HCT116 (cell line): Measurements from ENCODE around the gene KRT74.

ENCODE experiments used
- CTCF ChIP-seq, 3 experiments: fragments of 200-600 bp in 1 of 3; sonication (generic) in 1 of 3; IDR thresholded peaks in 2 of 3; conservative IDR thresholded peaks in 1 of 3; 2 replicates each; pipeline ENCODE4 v1.5.1; 2012 to 2017; ENCODE audit warnings: low read depth in 2 of 3, low read length in 2 of 3, antibody characterized with exemption in 1 of 3, borderline replicate concordance in 1 of 3, control low read depth in 1 of 3, mild to moderate bottlenecking in 1 of 3, mixed read lengths in 1 of 3, mixed run types in 1 of 3, moderate library complexity in 1 of 3; ENCODE audit not compliant: insufficient read depth in 1 of 3
- EZH2 ChIP-seq: fragments of 200-600 bp; sonication (generic); IDR thresholded peaks from 2 replicates; pipeline ENCODE4 v1.6.1; 2017; ENCODE audit warnings: antibody characterized with exemption, mixed run types
- EZH2phosphoT487 ChIP-seq: fragments of 200-600 bp; IDR thresholded peaks from 2 replicates; pipeline ENCODE4 v1.6.1; 2018; ENCODE audit warnings: antibody characterized with exemption, borderline replicate concordance
- MAX ChIP-seq: IDR thresholded peaks from 2 replicates; pipeline ENCODE4 v1.6.1; 2012
- POLR2A ChIP-seq: IDR thresholded peaks from 2 replicates; pipeline ENCODE4 v1.7.0; 2011; ENCODE audit warnings: borderline replicate concordance; ENCODE audit not compliant: insufficient read depth, insufficient read length; ENCODE audit errors: extremely low read depth
- POLR2AphosphoS5 ChIP-seq: IDR thresholded peaks from 2 replicates; pipeline ENCODE4 v1.6.1; 2011; ENCODE audit warnings: mild to moderate bottlenecking, low read depth, low read length, moderate library complexity
- SP1 ChIP-seq: IDR thresholded peaks from 2 replicates; pipeline ENCODE4 v1.6.1; 2012; ENCODE audit warnings: low read depth
- TF ChIP-seq, protein P1 (sequence below): IDR thresholded peaks from 2 replicates; pipeline ENCODE4 v1.6.1; 2012; ENCODE audit warnings: low read depth

DNA sequence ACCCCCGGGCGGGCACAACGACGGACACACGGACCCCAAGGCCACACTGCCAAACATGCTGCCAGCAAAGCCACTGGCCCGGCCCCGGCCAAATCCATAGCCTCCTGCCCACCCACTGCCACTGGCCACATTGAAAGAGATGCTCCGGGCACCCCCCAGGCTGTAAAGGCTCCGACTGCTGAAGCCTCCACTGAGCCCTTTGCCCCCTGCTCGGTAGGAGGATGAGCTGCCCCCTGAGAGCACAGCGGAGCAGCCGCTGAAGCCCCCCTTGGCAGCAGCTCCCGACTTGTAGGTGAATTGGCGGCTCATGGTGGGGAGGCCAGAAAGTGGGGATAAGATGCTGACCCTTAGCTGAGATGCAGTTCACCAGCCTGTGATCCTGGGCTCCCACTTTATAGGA, 44.6 kb upstream of the KRT74 start, which contains the start of gene KRT73:
- TF ChIP-seq CTCF (IDR thresholded peaks at IDR 0.05 in 2 of 3, conservative IDR thresholded peaks at IDR 0.05 in 1 of 3; ENCODE audit: borderline replicate concordance in 1 of 3, insufficient read depth in 1 of 3, low read depth in 2 of 3, low read length in 2 of 3) (no peak), MAX (no peak), POLR2A (no peak), POLR2AphosphoS5 (no peak), EZH2phosphoT487 (no peak), EZH2 (no peak), SP1 (no peak)
- TF ChIP-seq, protein P1, sequence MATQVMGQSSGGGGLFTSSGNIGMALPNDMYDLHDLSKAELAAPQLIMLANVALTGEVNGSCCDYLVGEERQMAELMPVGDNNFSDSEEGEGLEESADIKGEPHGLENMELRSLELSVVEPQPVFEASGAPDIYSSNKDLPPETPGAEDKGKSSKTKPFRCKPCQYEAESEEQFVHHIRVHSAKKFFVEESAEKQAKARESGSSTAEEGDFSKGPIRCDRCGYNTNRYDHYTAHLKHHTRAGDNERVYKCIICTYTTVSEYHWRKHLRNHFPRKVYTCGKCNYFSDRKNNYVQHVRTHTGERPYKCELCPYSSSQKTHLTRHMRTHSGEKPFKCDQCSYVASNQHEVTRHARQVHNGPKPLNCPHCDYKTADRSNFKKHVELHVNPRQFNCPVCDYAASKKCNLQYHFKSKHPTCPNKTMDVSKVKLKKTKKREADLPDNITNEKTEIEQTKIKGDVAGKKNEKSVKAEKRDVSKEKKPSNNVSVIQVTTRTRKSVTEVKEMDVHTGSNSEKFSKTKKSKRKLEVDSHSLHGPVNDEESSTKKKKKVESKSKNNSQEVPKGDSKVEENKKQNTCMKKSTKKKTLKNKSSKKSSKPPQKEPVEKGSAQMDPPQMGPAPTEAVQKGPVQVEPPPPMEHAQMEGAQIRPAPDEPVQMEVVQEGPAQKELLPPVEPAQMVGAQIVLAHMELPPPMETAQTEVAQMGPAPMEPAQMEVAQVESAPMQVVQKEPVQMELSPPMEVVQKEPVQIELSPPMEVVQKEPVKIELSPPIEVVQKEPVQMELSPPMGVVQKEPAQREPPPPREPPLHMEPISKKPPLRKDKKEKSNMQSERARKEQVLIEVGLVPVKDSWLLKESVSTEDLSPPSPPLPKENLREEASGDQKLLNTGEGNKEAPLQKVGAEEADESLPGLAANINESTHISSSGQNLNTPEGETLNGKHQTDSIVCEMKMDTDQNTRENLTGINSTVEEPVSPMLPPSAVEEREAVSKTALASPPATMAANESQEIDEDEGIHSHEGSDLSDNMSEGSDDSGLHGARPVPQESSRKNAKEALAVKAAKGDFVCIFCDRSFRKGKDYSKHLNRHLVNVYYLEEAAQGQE = no peak
